ENCODE data around the gene MCTS1. TPM values are rescaled to one million over a fixed set of nuclear protein-coding genes. Genes with fewer than 3 reads are reported as not detected.
"Not testable (repeated sequence)": the region's sequence is repeated elsewhere in the genome, so short reads cannot be mapped to it uniquely, and the experiment has no call there.

Gene MCTS1
- total RNA-seq, 4 donors from 2014 or later, result 0.80 to 21.8 (median 10.4) TPM

- DNase-seq, result no peak
- Histone ChIP-seq H3K27ac (no peak overlapping the region), H3K4me1 (no peaks in the 10 kb centered on the region), H3K4me3 (no peak overlapping the region), H3K9me3 (no peaks in the 10 kb centered on the region), H3K27me3 (no peaks in the 10 kb centered on the region), H3K36me3 (no peaks in the 10 kb centered on the region)
- in situ Hi-C loops (cut with MboI; ENCODE audit: low pct_ligation_motif_present in 1 of 4, low pct_unique_long_range_greater_than_20kb in 1 of 4, low sequenced_read_pairs in 3 of 4) (no loop called here), intact Hi-C loops (cut with DNase I; ENCODE audit: low total_unique reads) (no loop called here)
- whole genome bisulfite sequencing, 2 donors (ENCODE audit: low coverage in 1 of 2), result 67 to 70% methylated on average over 1 to 3 of the region's 3 CpGs
- TF ChIP-seq CTCF (IDR thresholded peaks at IDR 0.05), result no peak
- no peak for TF ChIP-seq POLR2AphosphoS5 (IDR thresholded peaks at IDR 0.05)
- no peak for TF ChIP-seq EP300 (IDR thresholded peaks at IDR 0.05; ENCODE audit: low read depth)
Observed at GRCh38 chrX:120570011-120570600, 33.8 kb upstream of the MCTS1 start.

- in situ Hi-C loops (cut with MboI; ENCODE audit: low pct_ligation_motif_present in 1 of 4, low pct_unique_long_range_greater_than_20kb in 1 of 4, low sequenced_read_pairs in 3 of 4); H3K9me3 ChIP-seq; H3K4me1 ChIP-seq; intact Hi-C loops (cut with DNase I; ENCODE audit: low total_unique reads); H3K36me3 ChIP-seq; H3K4me3 ChIP-seq; DNase-seq; H3K27ac ChIP-seq; H3K27me3 ChIP-seq: not testable (repeated sequence)
- WGBS, 2 donors (ENCODE audit: low coverage in 1 of 2), result 86 to 100% methylated on average over 1 to 13 of the region's 13 CpGs
Observed at GRCh38 chrX:120573806-120574205, 30.1 kb upstream of the MCTS1 start.

GRCh38 chrX:120575379-120576114, 28.4 kb upstream of the MCTS1 start:
- 78 to 100% methylated on average over 1 to 18 of the region's 18 CpGs for WGBS, 2 donors (ENCODE audit: low coverage in 1 of 2)
- H3K9me3 ChIP-seq, result no peaks in the 10 kb centered on the region
- TF ChIP-seq POLR2A (IDR thresholded peaks at IDR 0.05), result no peak
- TF ChIP-seq CTCF (IDR thresholded peaks at IDR 0.05), result no peak
- no peak for TF ChIP-seq EP300 (IDR thresholded peaks at IDR 0.05; ENCODE audit: low read depth)
- TF ChIP-seq POLR2AphosphoS5 (IDR thresholded peaks at IDR 0.05), result no peak
- no peak overlapping the region for H3K4me3 ChIP-seq
- in situ Hi-C loops (cut with MboI; ENCODE audit: low pct_ligation_motif_present in 1 of 4, low pct_unique_long_range_greater_than_20kb in 1 of 4, low sequenced_read_pairs in 3 of 4), result no loop called here
- H3K4me1 ChIP-seq, result no peaks in the 10 kb centered on the region
- DNase-seq, result no peak
- H3K27me3 ChIP-seq, result no peaks in the 10 kb centered on the region
- no peaks in the 10 kb centered on the region for H3K36me3 ChIP-seq
- no peak overlapping the region for H3K27ac ChIP-seq
- intact Hi-C loops (cut with DNase I; ENCODE audit: low total_unique reads), result loop anchor here (5.0 kb wide), 1 partner anchor 717 kb away; no protein-coding TSS in a partner anchor

- WGBS, 2 donors (ENCODE audit: low coverage in 1 of 2), result 84 to 89% methylated on average over 1 to 2 of the region's 2 CpGs
- H3K4me3 ChIP-seq, result no peak overlapping the region
- no peaks in the 10 kb centered on the region for H3K9me3 ChIP-seq
- H3K4me1 ChIP-seq, result no peaks in the 10 kb centered on the region
- in situ Hi-C loops (cut with MboI; ENCODE audit: low pct_ligation_motif_present in 1 of 4, low pct_unique_long_range_greater_than_20kb in 1 of 4, low sequenced_read_pairs in 3 of 4), result no loop called here
- H3K27ac ChIP-seq, result no peak overlapping the region
- intact Hi-C loops (cut with DNase I; ENCODE audit: low total_unique reads), result no loop called here
- no peaks in the 10 kb centered on the region for H3K27me3 ChIP-seq
- DNase-seq, result no peak
- no peaks in the 10 kb centered on the region for H3K36me3 ChIP-seq
- no peak for TF ChIP-seq CTCF (IDR thresholded peaks at IDR 0.05)
- TF ChIP-seq POLR2A (IDR thresholded peaks at IDR 0.05), result no peak
- TF ChIP-seq EP300 (IDR thresholded peaks at IDR 0.05; ENCODE audit: low read depth), result no peak
- no peak for TF ChIP-seq POLR2AphosphoS5 (IDR thresholded peaks at IDR 0.05)
Observed at GRCh38 chrX:120585702-120586101, 18.2 kb upstream of the MCTS1 start.
